Measurements from ENCODE around the gene HGF.

The HGF gene

GRCh38 chr7:81659697-81660395 lies 110.0 kb downstream of the HGF start:
- no peaks in the 10 kb centered on the region for H3K36me3 Mint-ChIP-seq (ENCODE audit: low read depth)
- H3K4me1 Mint-ChIP-seq: no peaks in the 10 kb centered on the region
- no peak overlapping the region for H3K4me3 Mint-ChIP-seq
- TF ChIP-seq CTCF (IDR thresholded peaks at IDR 0.05; ENCODE audit: unreplicated experiment in 3 of 3): no peak
- no peak overlapping the region for H3K27ac Mint-ChIP-seq
- peaks cover 5% of the 10 kb centered on the region for H3K9me3 Mint-ChIP-seq
- no peaks in the 10 kb centered on the region for H3K27me3 Mint-ChIP-seq (ENCODE audit: low read depth)

- Mint-ChIP-seq H3K36me3 (ENCODE audit: low read depth) (no peaks in the 10 kb centered on the region), H3K9me3 (peaks cover 14% of the 10 kb centered on the region), H3K4me1 (no peaks in the 10 kb centered on the region), H3K4me3 (no peak overlapping the region), H3K27ac (no peak overlapping the region), H3K27me3 (ENCODE audit: low read depth) (no peaks in the 10 kb centered on the region)
- TF ChIP-seq CTCF (IDR thresholded peaks at IDR 0.05; ENCODE audit: unreplicated experiment in 3 of 3): no peak
Measured at GRCh38 chr7:81657551-81657950, 112.3 kb downstream of the HGF start.

GRCh38 chr7:81655271-81655670 lies 114.6 kb downstream of the HGF start:
- no peaks in the 10 kb centered on the region for H3K4me1 Mint-ChIP-seq
- H3K9me3 Mint-ChIP-seq: peaks cover 27% of the 10 kb centered on the region
- H3K27ac Mint-ChIP-seq: no peak overlapping the region
- H3K36me3 Mint-ChIP-seq (ENCODE audit: low read depth): no peaks in the 10 kb centered on the region
- H3K4me3 Mint-ChIP-seq: no peak overlapping the region
- no peak for TF ChIP-seq CTCF (IDR thresholded peaks at IDR 0.05; ENCODE audit: unreplicated experiment in 3 of 3)
- no peaks in the 10 kb centered on the region for H3K27me3 Mint-ChIP-seq (ENCODE audit: low read depth)

DNA sequence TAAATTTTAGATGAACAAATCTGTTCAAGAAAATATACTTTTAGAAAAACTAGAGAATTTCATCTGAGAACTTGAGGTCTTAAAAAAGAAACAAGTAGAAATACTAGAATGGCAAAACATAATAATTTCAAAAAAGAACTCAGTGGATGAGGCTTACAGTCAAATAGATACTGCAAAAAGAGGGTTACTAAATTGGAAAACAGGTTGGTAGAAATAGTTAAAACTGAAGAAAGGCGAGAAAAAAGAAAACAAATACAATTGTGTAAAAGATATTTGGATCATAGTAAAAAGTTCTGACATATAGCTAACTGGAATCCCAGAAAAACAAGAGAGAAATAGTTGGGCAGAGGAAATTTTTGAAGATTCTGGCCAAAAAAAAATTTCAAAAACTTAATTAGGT lies 117.6 kb downstream of the HGF start:
- no peak for TF ChIP-seq CTCF (IDR thresholded peaks at IDR 0.05; ENCODE audit: unreplicated experiment in 3 of 3)
- Mint-ChIP-seq H3K27ac (no peak overlapping the region), H3K36me3 (ENCODE audit: low read depth) (no peaks in the 10 kb centered on the region), H3K4me1 (peaks cover 7% of the 10 kb centered on the region), H3K27me3 (ENCODE audit: low read depth) (no peaks in the 10 kb centered on the region), H3K9me3 (peaks cover 25% of the 10 kb centered on the region), H3K4me3 (no peak overlapping the region)
